T-helper 1 cell treated with Interleukin-12 subunit alpha and Interleukin-12 subunit beta and Interleukin-4 antibody, amounts not matched to agents 30 μg/mL and 1 μg/mL, for 36 hours (primary cell): ENCODE measurements around the gene CEP112.
"Not testable (repeated sequence)": the region's sequence is repeated elsewhere in the genome, so short reads cannot be mapped to it uniquely, and the experiment has no call there.

Experiments
- H3K27ac Mint-ChIP-seq: one replicate; pipeline ENCODE4 v1.8.0; 2021; ENCODE audit warnings: mild to moderate bottlenecking, mixed read lengths
- H3K27me3 Mint-ChIP-seq: one replicate; pipeline ENCODE4 v1.8.0; 2021; ENCODE audit warnings: low read depth, mixed read lengths
- H3K36me3 Mint-ChIP-seq: one replicate; pipeline ENCODE4 v1.8.0; 2021; ENCODE audit warnings: low read depth, mixed read lengths
- H3K4me1 Mint-ChIP-seq: one replicate; pipeline ENCODE4 v1.8.0; 2021; ENCODE audit warnings: low read depth, mixed read lengths
- H3K4me3 Mint-ChIP-seq: one replicate; pipeline ENCODE4 v1.8.0; 2021; ENCODE audit warnings: mild to moderate bottlenecking, moderate library complexity, mixed read lengths
- H3K9me3 Mint-ChIP-seq: one replicate; pipeline ENCODE4 v1.8.0; 2021; ENCODE audit warnings: mixed read lengths

The CEP112 gene

GRCh38 chr17:65850486-65850885, 341.4 kb downstream of the CEP112 start:
- Mint-ChIP-seq H3K27me3 (no peaks in the 10 kb centered on the region), H3K27ac (no peak overlapping the region), H3K4me1 (no peaks in the 10 kb centered on the region), H3K4me3 (no peak overlapping the region), H3K9me3 (no peaks in the 10 kb centered on the region), H3K36me3 (no peaks in the 10 kb centered on the region)

- no peaks in the 10 kb centered on the region for H3K4me1 Mint-ChIP-seq
- no peak overlapping the region for H3K27ac Mint-ChIP-seq
- H3K9me3 Mint-ChIP-seq, result no peaks in the 10 kb centered on the region
- no peak overlapping the region for H3K4me3 Mint-ChIP-seq
- no peaks in the 10 kb centered on the region for H3K27me3 Mint-ChIP-seq
- no peaks in the 10 kb centered on the region for H3K36me3 Mint-ChIP-seq
Measured at GRCh38 chr17:65848751-65849150, 343.2 kb downstream of the CEP112 start.

GRCh38 chr17:65841089-65841488, 350.8 kb downstream of the CEP112 start:
- peaks cover 6% of the 10 kb centered on the region for H3K9me3 Mint-ChIP-seq
- no peaks in the 10 kb centered on the region for H3K4me1 Mint-ChIP-seq
- H3K27me3 Mint-ChIP-seq, result peaks cover 12% of the 10 kb centered on the region
- no peak overlapping the region for H3K27ac Mint-ChIP-seq
- no peaks in the 10 kb centered on the region for H3K36me3 Mint-ChIP-seq
- H3K4me3 Mint-ChIP-seq, result no peak overlapping the region

- H3K4me3 Mint-ChIP-seq, H3K36me3 Mint-ChIP-seq, H3K27ac Mint-ChIP-seq, H3K4me1 Mint-ChIP-seq: not testable (repeated sequence)
- peaks cover 32% of the 10 kb centered on the region for H3K9me3 Mint-ChIP-seq
- H3K27me3 Mint-ChIP-seq, result peaks cover 12% of the 10 kb centered on the region
Measured at GRCh38 chr17:65837232-65837631, 354.7 kb downstream of the CEP112 start.

GRCh38 chr17:65833214-65833613, 358.7 kb downstream of the CEP112 start:
- no peak overlapping the region for H3K4me3 Mint-ChIP-seq
- no peaks in the 10 kb centered on the region for H3K36me3 Mint-ChIP-seq
- H3K27ac Mint-ChIP-seq, result no peak overlapping the region
- no peaks in the 10 kb centered on the region for H3K4me1 Mint-ChIP-seq
- peaks cover 45% of the 10 kb centered on the region for H3K9me3 Mint-ChIP-seq
- no peaks in the 10 kb centered on the region for H3K27me3 Mint-ChIP-seq

- no peaks in the 10 kb centered on the region for H3K4me1 Mint-ChIP-seq
- H3K36me3 Mint-ChIP-seq, result no peaks in the 10 kb centered on the region
- no peak overlapping the region for H3K4me3 Mint-ChIP-seq
- no peak overlapping the region for H3K27ac Mint-ChIP-seq
- no peaks in the 10 kb centered on the region for H3K27me3 Mint-ChIP-seq
- peaks cover 45% of the 10 kb centered on the region for H3K9me3 Mint-ChIP-seq
Measured at GRCh38 chr17:65830356-65830755, 361.6 kb downstream of the CEP112 start.

GRCh38 chr17:65826577-65826976, 365.4 kb downstream of the CEP112 start:
- peaks cover 13% of the 10 kb centered on the region for H3K9me3 Mint-ChIP-seq
- not testable (repeated sequence) for H3K36me3 Mint-ChIP-seq, H3K4me1 Mint-ChIP-seq, H3K27me3 Mint-ChIP-seq, H3K4me3 Mint-ChIP-seq, H3K27ac Mint-ChIP-seq

GRCh38 chr17:65824901-65825300, 367.0 kb downstream of the CEP112 start:
- Mint-ChIP-seq H3K27ac (no peak overlapping the region), H3K36me3 (no peaks in the 10 kb centered on the region), H3K4me3 (no peak overlapping the region), H3K9me3 (no peaks in the 10 kb centered on the region), H3K4me1 (no peaks in the 10 kb centered on the region), H3K27me3 (peaks cover 3% of the 10 kb centered on the region)

- Mint-ChIP-seq H3K36me3 (no peaks in the 10 kb centered on the region), H3K4me3 (no peak overlapping the region), H3K9me3 (no peaks in the 10 kb centered on the region), H3K27ac (no peak overlapping the region), H3K27me3 (peaks cover 3% of the 10 kb centered on the region), H3K4me1 (no peaks in the 10 kb centered on the region)
Measured at GRCh38 chr17:65823713-65824112, 368.2 kb downstream of the CEP112 start.

- peaks cover 3% of the 10 kb centered on the region for H3K27me3 Mint-ChIP-seq
- H3K4me3 Mint-ChIP-seq, result no peak overlapping the region
- no peak overlapping the region for H3K27ac Mint-ChIP-seq
- no peaks in the 10 kb centered on the region for H3K36me3 Mint-ChIP-seq
- H3K4me1 Mint-ChIP-seq, result no peaks in the 10 kb centered on the region
- H3K9me3 Mint-ChIP-seq, result no peaks in the 10 kb centered on the region
Measured at GRCh38 chr17:65820811-65821210, 371.1 kb downstream of the CEP112 start.

GRCh38 chr17:65820306-65820705, 371.6 kb downstream of the CEP112 start:
- H3K36me3 Mint-ChIP-seq, result no peaks in the 10 kb centered on the region
- H3K27ac Mint-ChIP-seq, result no peak overlapping the region
- H3K27me3 Mint-ChIP-seq, result peaks cover 3% of the 10 kb centered on the region
- no peaks in the 10 kb centered on the region for H3K9me3 Mint-ChIP-seq
- no peaks in the 10 kb centered on the region for H3K4me1 Mint-ChIP-seq
- H3K4me3 Mint-ChIP-seq, result no peak overlapping the region

GRCh38 chr17:65819810-65820209, 372.1 kb downstream of the CEP112 start:
- Mint-ChIP-seq H3K36me3 (no peaks in the 10 kb centered on the region), H3K4me3 (no peak overlapping the region), H3K4me1 (no peaks in the 10 kb centered on the region), H3K27me3 (peaks cover 3% of the 10 kb centered on the region), H3K9me3 (no peaks in the 10 kb centered on the region), H3K27ac (no peak overlapping the region)

GRCh38 chr17:65817951-65818350, 374.0 kb downstream of the CEP112 start:
- Mint-ChIP-seq H3K4me1 (no peaks in the 10 kb centered on the region), H3K9me3 (no peaks in the 10 kb centered on the region), H3K27me3 (peaks cover 3% of the 10 kb centered on the region), H3K4me3 (no peak overlapping the region), H3K36me3 (no peaks in the 10 kb centered on the region), H3K27ac (no peak overlapping the region)

- Mint-ChIP-seq H3K4me1 (no peaks in the 10 kb centered on the region), H3K9me3 (peaks cover 12% of the 10 kb centered on the region), H3K27ac (no peak overlapping the region), H3K4me3 (no peak overlapping the region), H3K36me3 (no peaks in the 10 kb centered on the region), H3K27me3 (no peaks in the 10 kb centered on the region)
Measured at GRCh38 chr17:65814418-65814817, 377.5 kb downstream of the CEP112 start.

- H3K9me3 Mint-ChIP-seq, result peaks cover 23% of the 10 kb centered on the region
- no peak overlapping the region for H3K27ac Mint-ChIP-seq
- H3K36me3 Mint-ChIP-seq, result peaks cover 2% of the 10 kb centered on the region
- H3K4me1 Mint-ChIP-seq, result no peaks in the 10 kb centered on the region
- H3K27me3 Mint-ChIP-seq, result no peaks in the 10 kb centered on the region
- H3K4me3 Mint-ChIP-seq, result no peak overlapping the region
Measured at GRCh38 chr17:65813306-65813705, 378.6 kb downstream of the CEP112 start.

GRCh38 chr17:65811043-65811442, 380.9 kb downstream of the CEP112 start:
- Mint-ChIP-seq H3K27ac (no peak overlapping the region), H3K9me3 (peaks cover 35% of the 10 kb centered on the region), H3K36me3 (peaks cover 5% of the 10 kb centered on the region), H3K27me3 (no peaks in the 10 kb centered on the region), H3K4me3 (no peak overlapping the region), H3K4me1 (no peaks in the 10 kb centered on the region)
